ENCODE measurements around the gene PLCB3. TPM values are rescaled to one million over a fixed set of nuclear protein-coding genes. Genes with fewer than 3 reads are reported as not detected.

The PLCB3 gene
- total and polyA plus RNA-seq, 2 of the 13 experiments (the other 11 are each of a cell fraction or from before 2014, with no cell fraction given) = 7.5 to 13.8 TPM

DNA sequence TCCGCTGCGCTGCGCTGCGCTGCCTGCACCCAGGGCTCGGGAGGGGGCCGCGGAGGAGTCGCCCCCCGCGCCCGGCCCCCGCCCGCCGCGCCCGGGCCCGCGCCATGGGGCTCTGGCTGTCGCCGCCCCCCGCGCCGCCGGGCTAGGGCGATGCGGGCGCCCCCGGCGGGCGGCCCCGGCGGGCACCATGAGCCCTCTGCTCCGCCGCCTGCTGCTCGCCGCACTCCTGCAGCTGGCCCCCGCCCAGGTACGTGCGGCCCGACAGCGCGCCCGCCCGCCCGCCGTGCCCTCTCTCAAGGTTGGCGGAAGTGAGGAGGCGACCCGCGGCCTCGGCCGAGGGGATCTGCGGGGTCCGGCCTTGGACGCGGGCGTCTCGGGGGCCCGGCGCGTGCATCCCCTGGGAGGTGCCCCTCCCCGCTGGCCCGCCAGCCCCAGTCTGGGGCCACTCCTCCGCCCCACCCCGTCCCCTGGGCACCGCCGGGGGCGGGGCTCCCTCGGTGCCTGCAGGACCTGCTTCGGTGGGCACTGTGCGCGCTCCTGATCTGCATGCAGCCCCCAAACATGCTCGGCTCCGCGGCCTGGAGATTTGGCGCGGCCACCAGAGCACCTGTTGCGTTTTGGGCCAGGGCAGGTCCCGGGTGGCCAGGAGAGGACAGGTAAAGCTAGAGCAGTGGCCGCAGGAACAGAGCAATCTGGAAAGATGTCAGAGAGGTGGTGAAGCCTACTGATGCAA, 16.5 kb upstream of the PLCB3 start (continued):
- no peak for TF ChIP-seq IKZF1 (IDR thresholded peaks at IDR 0.05)
- no peak for TF ChIP-seq ZNF20 (CRISPR knock-in tag; IDR thresholded peaks at IDR 0.05)
- no peak for TF ChIP-seq ZFP41 (CRISPR knock-in tag; IDR thresholded peaks at IDR 0.05; ENCODE audit: borderline replicate concordance)
- TF ChIP-seq, protein P1, sequence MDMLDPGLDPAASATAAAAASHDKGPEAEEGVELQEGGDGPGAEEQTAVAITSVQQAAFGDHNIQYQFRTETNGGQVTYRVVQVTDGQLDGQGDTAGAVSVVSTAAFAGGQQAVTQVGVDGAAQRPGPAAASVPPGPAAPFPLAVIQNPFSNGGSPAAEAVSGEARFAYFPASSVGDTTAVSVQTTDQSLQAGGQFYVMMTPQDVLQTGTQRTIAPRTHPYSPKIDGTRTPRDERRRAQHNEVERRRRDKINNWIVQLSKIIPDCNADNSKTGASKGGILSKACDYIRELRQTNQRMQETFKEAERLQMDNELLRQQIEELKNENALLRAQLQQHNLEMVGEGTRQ (IDR thresholded peaks at IDR 0.05; ENCODE audit: low read depth, low read length) = no peak
- TF ChIP-seq, protein P1 (CRISPR knock-in tag; IDR thresholded peaks at IDR 0.05; ENCODE audit: borderline replicate concordance) = no peak
- peak; percentile 54; the same call in 1 of the 2 replicates for TF ChIP-seq ZNF710 (CRISPR knock-in tag; IDR thresholded peaks at IDR 0.05; ENCODE audit: borderline replicate concordance)
- TF ChIP-seq ZNF768 (CRISPR knock-in tag; IDR thresholded peaks at IDR 0.05) = peak; percentile 7; the same call in 1 of the 2 replicates
- no peak for TF ChIP-seq IRX3 (CRISPR knock-in tag; IDR thresholded peaks at IDR 0.05; ENCODE audit: borderline replicate concordance, low read depth)
- TF ChIP-seq ZNF569 (CRISPR knock-in tag; IDR thresholded peaks at IDR 0.05; ENCODE audit: borderline replicate concordance) = no peak
- TF ChIP-seq CHCHD3 (CRISPR knock-in tag; IDR thresholded peaks at IDR 0.05) = 0 out of 2 replicates have a peak, but pooled peaks have one; percentile 52
- TF ChIP-seq, protein P2, sequence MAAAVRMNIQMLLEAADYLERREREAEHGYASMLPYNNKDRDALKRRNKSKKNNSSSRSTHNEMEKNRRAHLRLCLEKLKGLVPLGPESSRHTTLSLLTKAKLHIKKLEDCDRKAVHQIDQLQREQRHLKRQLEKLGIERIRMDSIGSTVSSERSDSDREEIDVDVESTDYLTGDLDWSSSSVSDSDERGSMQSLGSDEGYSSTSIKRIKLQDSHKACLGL (CRISPR knock-in tag; IDR thresholded peaks at IDR 0.05) = peak; percentile 58; the same call in 1 of the 2 replicates
- TF ChIP-seq ZNF777 (CRISPR knock-in tag; IDR thresholded peaks at IDR 0.05) = peak; percentile 82
- TF ChIP-seq, protein P3, sequence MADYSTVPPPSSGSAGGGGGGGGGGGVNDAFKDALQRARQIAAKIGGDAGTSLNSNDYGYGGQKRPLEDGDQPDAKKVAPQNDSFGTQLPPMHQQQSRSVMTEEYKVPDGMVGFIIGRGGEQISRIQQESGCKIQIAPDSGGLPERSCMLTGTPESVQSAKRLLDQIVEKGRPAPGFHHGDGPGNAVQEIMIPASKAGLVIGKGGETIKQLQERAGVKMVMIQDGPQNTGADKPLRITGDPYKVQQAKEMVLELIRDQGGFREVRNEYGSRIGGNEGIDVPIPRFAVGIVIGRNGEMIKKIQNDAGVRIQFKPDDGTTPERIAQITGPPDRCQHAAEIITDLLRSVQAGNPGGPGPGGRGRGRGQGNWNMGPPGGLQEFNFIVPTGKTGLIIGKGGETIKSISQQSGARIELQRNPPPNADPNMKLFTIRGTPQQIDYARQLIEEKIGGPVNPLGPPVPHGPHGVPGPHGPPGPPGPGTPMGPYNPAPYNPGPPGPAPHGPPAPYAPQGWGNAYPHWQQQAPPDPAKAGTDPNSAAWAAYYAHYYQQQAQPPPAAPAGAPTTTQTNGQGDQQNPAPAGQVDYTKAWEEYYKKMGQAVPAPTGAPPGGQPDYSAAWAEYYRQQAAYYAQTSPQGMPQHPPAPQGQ (CRISPR knock-in tag; IDR thresholded peaks at IDR 0.05; ENCODE audit: borderline replicate concordance) = no peak
- TF ChIP-seq ZNF264 (CRISPR knock-in tag; IDR thresholded peaks at IDR 0.05) = no peak
- peak; percentile 32; the same call in 1 of the 2 replicates for TF ChIP-seq RXRB (CRISPR knock-in tag; IDR thresholded peaks at IDR 0.05; ENCODE audit: borderline replicate concordance)
- no peak for TF ChIP-seq NCOA5 (CRISPR knock-in tag; IDR thresholded peaks at IDR 0.05)
- no peak for TF ChIP-seq ZNF12 (CRISPR knock-in tag; IDR thresholded peaks at IDR 0.05)
- TF ChIP-seq, protein P4, sequence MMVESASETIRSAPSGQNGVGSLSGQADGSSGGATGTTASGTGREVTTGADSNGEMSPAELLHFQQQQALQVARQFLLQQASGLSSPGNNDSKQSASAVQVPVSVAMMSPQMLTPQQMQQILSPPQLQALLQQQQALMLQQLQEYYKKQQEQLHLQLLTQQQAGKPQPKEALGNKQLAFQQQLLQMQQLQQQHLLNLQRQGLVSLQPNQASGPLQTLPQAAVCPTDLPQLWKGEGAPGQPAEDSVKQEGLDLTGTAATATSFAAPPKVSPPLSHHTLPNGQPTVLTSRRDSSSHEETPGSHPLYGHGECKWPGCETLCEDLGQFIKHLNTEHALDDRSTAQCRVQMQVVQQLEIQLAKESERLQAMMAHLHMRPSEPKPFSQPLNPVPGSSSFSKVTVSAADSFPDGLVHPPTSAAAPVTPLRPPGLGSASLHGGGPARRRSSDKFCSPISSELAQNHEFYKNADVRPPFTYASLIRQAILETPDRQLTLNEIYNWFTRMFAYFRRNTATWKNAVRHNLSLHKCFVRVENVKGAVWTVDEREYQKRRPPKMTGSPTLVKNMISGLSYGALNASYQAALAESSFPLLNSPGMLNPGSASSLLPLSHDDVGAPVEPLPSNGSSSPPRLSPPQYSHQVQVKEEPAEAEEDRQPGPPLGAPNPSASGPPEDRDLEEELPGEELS (CRISPR knock-in tag; IDR thresholded peaks at IDR 0.05) = peak; percentile 45
- TF ChIP-seq ZNF10 (CRISPR knock-in tag; IDR thresholded peaks at IDR 0.05; ENCODE audit: borderline replicate concordance, low read depth) = no peak
